Measurements from ENCODE around the gene MVB12A. TPM values are rescaled to one million over a fixed set of nuclear protein-coding genes. Genes with fewer than 3 reads are reported as not detected.

Gene MVB12A
- total and polyA plus RNA-seq, 2 of the 4 experiments (the other 2 are of a cell fraction): 13.8 to 43.9 TPM

DNA sequence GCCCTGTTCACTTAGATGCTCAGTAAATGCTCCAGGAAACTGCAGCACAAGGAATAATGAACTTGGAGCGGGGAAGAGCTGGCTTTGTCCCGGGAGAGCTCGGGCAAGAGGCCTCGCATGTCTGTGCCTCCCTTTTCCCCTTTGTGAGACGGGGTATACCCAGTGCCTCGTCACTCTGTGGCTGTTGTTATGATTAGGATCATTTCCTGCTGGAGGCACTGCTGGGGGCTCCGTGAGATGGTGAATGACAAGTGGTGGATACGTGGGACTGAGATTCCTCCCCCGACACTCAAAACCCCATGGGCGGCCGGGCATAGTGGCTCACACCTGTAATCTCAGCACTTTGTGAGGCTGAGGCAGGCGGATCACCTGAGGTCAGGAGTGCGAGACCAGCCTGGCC lies 41.6 kb upstream of the MVB12A start:
- Histone ChIP-seq H4K91ac (ENCODE audit: insufficient read depth, low read depth, low read length) (no peak overlapping the region), H2AK5ac (ENCODE audit: low read depth, low read length) (no peak overlapping the region), H3K4ac (ENCODE audit: low read depth, low read length) (no peak overlapping the region), H2BK20ac (ENCODE audit: low read depth, low read length) (no peak overlapping the region), H3K27ac (ENCODE audit: insufficient read depth, low read length) (no peak overlapping the region), H3K27me3 (ENCODE audit: control insufficient read depth, insufficient read depth, low read length) (peaks cover 10% of the 10 kb centered on the region; the same call in 1 of the 2 replicates), H4K8ac (ENCODE audit: low read depth in 2 of 2, low read length in 2 of 2) (no peak overlapping the region), H3K9me3 (ENCODE audit: control insufficient read depth, insufficient read depth, low read length) (peaks cover 4% of the 10 kb centered on the region), H3K14ac (replicated peaks; ENCODE audit: low read depth, low read length) (no peak overlapping the region), H3K4me2 (ENCODE audit: low read depth, low read length) (no peak overlapping the region), H2BK120ac (ENCODE audit: low read depth, low read length) (no peak overlapping the region), H4K20me1 (ENCODE audit: insufficient read depth, low read length) (no peaks in the 10 kb centered on the region), H2AK9ac (replicated peaks; ENCODE audit: low read depth, low read length, poor library complexity) (no peak overlapping the region), H2BK5ac (ENCODE audit: low read depth, low read length, poor library complexity, severe bottlenecking) (no peak overlapping the region), H3K23ac (ENCODE audit: low read depth, low read length) (no peak overlapping the region), H4K5ac (ENCODE audit: low read depth, low read length) (no peak overlapping the region), H3K18ac (ENCODE audit: low read depth, low read length) (no peak overlapping the region), H3K9me1 (ENCODE audit: insufficient read depth, low read length) (no peaks in the 10 kb centered on the region), H3K4me3 (ENCODE audit: insufficient read depth, low read depth, low read length) (no peak overlapping the region), H2BK15ac (ENCODE audit: low read depth, low read length) (no peak overlapping the region), H3K56ac (ENCODE audit: extremely low read depth, insufficient read depth, low read length) (no peak overlapping the region), H3K79me1 (ENCODE audit: low read depth in 1 of 2, low read length in 2 of 2) (no peaks in the 10 kb centered on the region), H3K36me3 (ENCODE audit: control insufficient read depth, insufficient read depth, low read length) (no peaks in the 10 kb centered on the region), H3K9ac (ENCODE audit: low read depth, low read length) (no peak overlapping the region), H2AFZ (replicated peaks; ENCODE audit: low read length, poor library complexity) (no peak overlapping the region), H3K4me1 (ENCODE audit: control insufficient read depth, insufficient read depth, low read length) (no peaks in the 10 kb centered on the region)
- no TSS peak for BruUV-seq (replicated peaks)
- ChIA-PET CTCF (no interaction called here), POLR2A (ENCODE audit: unreplicated experiment) (no interaction called here)
- dilution Hi-C loops (cut with HindIII; ENCODE audit: low sequenced_read_pairs, unreplicated experiment) (no loop called here), in situ Hi-C loops (cut with MboI; ENCODE audit: low sequenced_read_pairs) (no loop called here), intact Hi-C loops (cut with micrococcal nuclease) (no loop called here)
- WGBS, 2 experiments (ENCODE audit: extremely low coverage in 2 of 2, insufficient read length in 1 of 2): no CpG with 5 or more reads among the region's 13 CpGs
- ATAC-seq (ENCODE audit: low read depth) (no peak), DNase-seq (no peak)
- TF ChIP-seq CHD1 (IDR thresholded peaks at IDR 0.05; ENCODE audit: low read depth, low read length) (no peak), MAZ (IDR thresholded peaks at IDR 0.05; ENCODE audit: borderline replicate concordance, low read depth, low read length) (no peak), RCOR1 (IDR thresholded peaks at IDR 0.05; ENCODE audit: insufficient replicate concordance, low read length) (no peak), RAD21 (IDR thresholded peaks at IDR 0.05; ENCODE audit: low read length) (no peak), CEBPB (IDR thresholded peaks at IDR 0.05; ENCODE audit: low read depth, low read length) (no peak), FOS (IDR thresholded peaks at IDR 0.05; ENCODE audit: low read depth, low read length) (no peak), MAFK (IDR thresholded peaks at IDR 0.05; ENCODE audit: low read depth, low read length) (no peak)
- TF ChIP-seq, protein P1, sequence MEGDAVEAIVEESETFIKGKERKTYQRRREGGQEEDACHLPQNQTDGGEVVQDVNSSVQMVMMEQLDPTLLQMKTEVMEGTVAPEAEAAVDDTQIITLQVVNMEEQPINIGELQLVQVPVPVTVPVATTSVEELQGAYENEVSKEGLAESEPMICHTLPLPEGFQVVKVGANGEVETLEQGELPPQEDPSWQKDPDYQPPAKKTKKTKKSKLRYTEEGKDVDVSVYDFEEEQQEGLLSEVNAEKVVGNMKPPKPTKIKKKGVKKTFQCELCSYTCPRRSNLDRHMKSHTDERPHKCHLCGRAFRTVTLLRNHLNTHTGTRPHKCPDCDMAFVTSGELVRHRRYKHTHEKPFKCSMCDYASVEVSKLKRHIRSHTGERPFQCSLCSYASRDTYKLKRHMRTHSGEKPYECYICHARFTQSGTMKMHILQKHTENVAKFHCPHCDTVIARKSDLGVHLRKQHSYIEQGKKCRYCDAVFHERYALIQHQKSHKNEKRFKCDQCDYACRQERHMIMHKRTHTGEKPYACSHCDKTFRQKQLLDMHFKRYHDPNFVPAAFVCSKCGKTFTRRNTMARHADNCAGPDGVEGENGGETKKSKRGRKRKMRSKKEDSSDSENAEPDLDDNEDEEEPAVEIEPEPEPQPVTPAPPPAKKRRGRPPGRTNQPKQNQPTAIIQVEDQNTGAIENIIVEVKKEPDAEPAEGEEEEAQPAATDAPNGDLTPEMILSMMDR (conservative IDR thresholded peaks at IDR 0.05; ENCODE audit: low read depth, low read length): no peak
- TF ChIP-seq, protein P2, sequence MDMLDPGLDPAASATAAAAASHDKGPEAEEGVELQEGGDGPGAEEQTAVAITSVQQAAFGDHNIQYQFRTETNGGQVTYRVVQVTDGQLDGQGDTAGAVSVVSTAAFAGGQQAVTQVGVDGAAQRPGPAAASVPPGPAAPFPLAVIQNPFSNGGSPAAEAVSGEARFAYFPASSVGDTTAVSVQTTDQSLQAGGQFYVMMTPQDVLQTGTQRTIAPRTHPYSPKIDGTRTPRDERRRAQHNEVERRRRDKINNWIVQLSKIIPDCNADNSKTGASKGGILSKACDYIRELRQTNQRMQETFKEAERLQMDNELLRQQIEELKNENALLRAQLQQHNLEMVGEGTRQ (IDR thresholded peaks at IDR 0.05; ENCODE audit: low read depth, low read length): no peak
